ENCODE measurements around the gene SPAAR.

- TF ChIP-seq EZH2 (optimal IDR thresholded peaks at IDR 0.05; ENCODE audit: low read depth, low read length) (no peak), CTCF (IDR thresholded peaks at IDR 0.05; ENCODE audit: low read length) (no peak), EZH2phosphoT487 (IDR thresholded peaks at IDR 0.05; ENCODE audit: low read length) (no peak)
Observed at GRCh38 chr9:35892051-35892450, 17.2 kb upstream of the SPAAR start.
